ENCODE measurements around the gene LMF1. TPM values are rescaled to one million over a fixed set of nuclear protein-coding genes. Genes with fewer than 3 reads are reported as not detected.

Gene LMF1
- total and polyA plus RNA-seq, 2 of the 13 experiments (the other 11 are each of a cell fraction or from before 2014, with no cell fraction given): 6.8 to 8.5 TPM

DNA sequence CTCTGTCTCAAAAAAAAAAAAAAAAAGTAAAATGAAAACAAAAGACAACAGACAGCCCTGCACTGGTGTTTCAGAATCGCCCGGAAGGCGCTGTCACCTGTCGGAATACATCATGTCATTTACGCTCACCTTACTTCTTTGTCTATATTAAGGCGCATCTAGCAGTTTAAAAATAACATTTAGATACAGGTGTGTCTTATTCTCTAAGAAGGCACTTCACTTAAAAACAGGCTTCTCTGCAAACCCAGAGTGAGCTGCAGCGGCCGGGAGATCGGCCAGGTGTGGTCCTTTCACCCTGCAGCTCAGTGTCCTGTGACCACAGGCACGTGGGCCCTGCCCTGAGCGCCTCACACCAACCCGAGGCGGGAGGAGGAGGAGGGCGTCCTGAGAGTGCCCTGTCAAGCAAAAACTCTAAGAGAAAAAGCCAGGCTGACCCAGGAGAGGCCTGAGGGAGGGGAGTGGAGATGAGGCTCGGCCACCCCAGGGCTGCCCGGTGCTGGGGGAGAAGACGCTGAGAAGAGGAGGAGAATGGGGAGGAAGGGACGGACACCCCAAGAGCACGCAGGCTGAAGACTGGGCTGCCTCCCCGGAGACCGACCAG, 3.3 kb upstream of the LMF1 start (continued):
- TF ChIP-seq HNRNPL (IDR thresholded peaks at IDR 0.05; ENCODE audit: low read depth, low read length) (0 out of 2 replicates have a peak, but pooled peaks have one; percentile 14), ZNF180 (CRISPR knock-in tag; IDR thresholded peaks at IDR 0.05; ENCODE audit: borderline replicate concordance, low read depth) (no peak)

- Histone ChIP-seq H4K20me1 (ENCODE audit: insufficient read depth, low read length) (no peaks in the 10 kb centered on the region; the same call in 1 of the 2 replicates), H3K36me3 (replicated peaks in 1 of 2; ENCODE audit: control insufficient read depth in 1 of 2, insufficient read depth in 2 of 2, low read length in 2 of 2) (no peaks in the 10 kb centered on the region), H3K4me1 (ENCODE audit: insufficient read depth, low read length) (peaks cover 79% of the 10 kb centered on the region), H3K27ac (ENCODE audit: extremely low read length, insufficient read depth, low read length) (no peak overlapping the region), H3K27me3 (ENCODE audit: control insufficient read depth in 1 of 2, insufficient read depth in 2 of 2, low read length in 2 of 2) (peaks cover 12 to 48% of the 10 kb centered on the region in 2 experiments), H3K79me2 (ENCODE audit: insufficient read depth, low read length) (no peaks in the 10 kb centered on the region), H3K4me2 (ENCODE audit: low read depth, low read length) (no peak overlapping the region), H3K9ac (ENCODE audit: insufficient read depth, low read depth, low read length) (no peak overlapping the region), H2AFZ (ENCODE audit: low read length) (no peak overlapping the region), H3K9me3 (ENCODE audit: low read length) (no peaks in the 10 kb centered on the region), H3K4me3 (replicated peaks in 1 of 3; ENCODE audit: insufficient read depth in 1 of 3, low read depth in 2 of 3, low read length in 3 of 3) (no peak overlapping the region)
- in situ Hi-C loops (cut with HindIII; ENCODE audit: extremely low pct_ligation_motif_present, low pct_unique_long_range_greater_than_20kb): no loop called here
- no TSS peak for BruUV-seq (replicated peaks)
- ChIA-PET CTCF (ENCODE audit: low intra/inter-chr PET ratio, low total read pairs) (no interaction called here), POLR2A (interaction anchor here (0.9 kb wide), 1 partner anchor 66 kb away, joined by 3 read pairs; no protein-coding TSS in a partner anchor)
- intact Hi-C loops (cut with micrococcal nuclease; ENCODE audit: unreplicated experiment): loop anchor here (5.0 kb wide), 1 partner anchor 86 kb away; no protein-coding TSS in a partner anchor
- ATAC-seq: no peak
- 79% methylated on average over 17 of the region's 17 CpGs for WGBS (ENCODE audit: low lambda C conversion rate)
- FAIRE-seq: no peak
- no peak for DNase-seq (ENCODE audit: low spot score)
- TF ChIP-seq ZNF180 (CRISPR knock-in tag; IDR thresholded peaks at IDR 0.05; ENCODE audit: borderline replicate concordance, low read depth) (no peak), ZNF556 (CRISPR knock-in tag; IDR thresholded peaks at IDR 0.05; ENCODE audit: borderline replicate concordance) (no peak), TSC22D2 (CRISPR knock-in tag; IDR thresholded peaks at IDR 0.05; ENCODE audit: borderline replicate concordance) (no peak), ZBTB7B (CRISPR knock-in tag; IDR thresholded peaks at IDR 0.05) (no peak), ZNF550 (CRISPR knock-in tag; IDR thresholded peaks at IDR 0.05; ENCODE audit: borderline replicate concordance) (no peak), SATB2 (CRISPR knock-in tag; IDR thresholded peaks at IDR 0.05) (no peak), GABPA (IDR thresholded peaks at IDR 0.05; ENCODE audit: low read depth, low read length) (no peak), GABPA (CRISPR knock-in tag; IDR thresholded peaks at IDR 0.05; ENCODE audit: low read depth) (no peak)
- TF ChIP-seq, protein P1, sequence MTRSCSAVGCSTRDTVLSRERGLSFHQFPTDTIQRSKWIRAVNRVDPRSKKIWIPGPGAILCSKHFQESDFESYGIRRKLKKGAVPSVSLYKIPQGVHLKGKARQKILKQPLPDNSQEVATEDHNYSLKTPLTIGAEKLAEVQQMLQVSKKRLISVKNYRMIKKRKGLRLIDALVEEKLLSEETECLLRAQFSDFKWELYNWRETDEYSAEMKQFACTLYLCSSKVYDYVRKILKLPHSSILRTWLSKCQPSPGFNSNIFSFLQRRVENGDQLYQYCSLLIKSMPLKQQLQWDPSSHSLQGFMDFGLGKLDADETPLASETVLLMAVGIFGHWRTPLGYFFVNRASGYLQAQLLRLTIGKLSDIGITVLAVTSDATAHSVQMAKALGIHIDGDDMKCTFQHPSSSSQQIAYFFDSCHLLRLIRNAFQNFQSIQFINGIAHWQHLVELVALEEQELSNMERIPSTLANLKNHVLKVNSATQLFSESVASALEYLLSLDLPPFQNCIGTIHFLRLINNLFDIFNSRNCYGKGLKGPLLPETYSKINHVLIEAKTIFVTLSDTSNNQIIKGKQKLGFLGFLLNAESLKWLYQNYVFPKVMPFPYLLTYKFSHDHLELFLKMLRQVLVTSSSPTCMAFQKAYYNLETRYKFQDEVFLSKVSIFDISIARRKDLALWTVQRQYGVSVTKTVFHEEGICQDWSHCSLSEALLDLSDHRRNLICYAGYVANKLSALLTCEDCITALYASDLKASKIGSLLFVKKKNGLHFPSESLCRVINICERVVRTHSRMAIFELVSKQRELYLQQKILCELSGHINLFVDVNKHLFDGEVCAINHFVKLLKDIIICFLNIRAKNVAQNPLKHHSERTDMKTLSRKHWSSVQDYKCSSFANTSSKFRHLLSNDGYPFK (CRISPR knock-in tag; IDR thresholded peaks at IDR 0.05; ENCODE audit: borderline replicate concordance): no peak
- TF ChIP-seq, protein P2, sequence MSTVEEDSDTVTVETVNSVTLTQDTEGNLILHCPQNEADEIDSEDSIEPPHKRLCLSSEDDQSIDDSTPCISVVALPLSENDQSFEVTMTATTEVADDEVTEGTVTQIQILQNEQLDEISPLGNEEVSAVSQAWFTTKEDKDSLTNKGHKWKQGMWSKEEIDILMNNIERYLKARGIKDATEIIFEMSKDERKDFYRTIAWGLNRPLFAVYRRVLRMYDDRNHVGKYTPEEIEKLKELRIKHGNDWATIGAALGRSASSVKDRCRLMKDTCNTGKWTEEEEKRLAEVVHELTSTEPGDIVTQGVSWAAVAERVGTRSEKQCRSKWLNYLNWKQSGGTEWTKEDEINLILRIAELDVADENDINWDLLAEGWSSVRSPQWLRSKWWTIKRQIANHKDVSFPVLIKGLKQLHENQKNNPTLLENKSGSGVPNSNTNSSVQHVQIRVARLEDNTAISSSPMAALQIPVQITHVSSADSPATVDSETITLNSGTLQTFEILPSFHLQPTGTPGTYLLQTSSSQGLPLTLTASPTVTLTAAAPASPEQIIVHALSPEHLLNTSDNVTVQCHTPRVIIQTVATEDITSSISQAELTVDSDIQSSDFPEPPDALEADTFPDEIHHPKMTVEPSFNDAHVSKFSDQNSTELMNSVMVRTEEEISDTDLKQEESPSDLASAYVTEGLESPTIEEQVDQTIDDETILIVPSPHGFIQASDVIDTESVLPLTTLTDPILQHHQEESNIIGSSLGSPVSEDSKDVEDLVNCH (CRISPR knock-in tag; IDR thresholded peaks at IDR 0.05): no peak
- TF ChIP-seq, protein P3, sequence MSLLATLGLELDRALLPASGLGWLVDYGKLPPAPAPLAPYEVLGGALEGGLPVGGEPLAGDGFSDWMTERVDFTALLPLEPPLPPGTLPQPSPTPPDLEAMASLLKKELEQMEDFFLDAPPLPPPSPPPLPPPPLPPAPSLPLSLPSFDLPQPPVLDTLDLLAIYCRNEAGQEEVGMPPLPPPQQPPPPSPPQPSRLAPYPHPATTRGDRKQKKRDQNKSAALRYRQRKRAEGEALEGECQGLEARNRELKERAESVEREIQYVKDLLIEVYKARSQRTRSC (CRISPR knock-in tag; IDR thresholded peaks at IDR 0.05; ENCODE audit: low read depth): no peak
These were observed 2.6 kb upstream of the LMF1 start for GRCh38 chr16:973366-973765.

Data from HepG2 (cell line).